ENCODE results near the gene NKIRAS1.
"Not testable (repeated sequence)": the region's sequence is repeated elsewhere in the genome, so short reads cannot be mapped to it uniquely, and the experiment has no call there.

NKIRAS1 gene

DNA sequence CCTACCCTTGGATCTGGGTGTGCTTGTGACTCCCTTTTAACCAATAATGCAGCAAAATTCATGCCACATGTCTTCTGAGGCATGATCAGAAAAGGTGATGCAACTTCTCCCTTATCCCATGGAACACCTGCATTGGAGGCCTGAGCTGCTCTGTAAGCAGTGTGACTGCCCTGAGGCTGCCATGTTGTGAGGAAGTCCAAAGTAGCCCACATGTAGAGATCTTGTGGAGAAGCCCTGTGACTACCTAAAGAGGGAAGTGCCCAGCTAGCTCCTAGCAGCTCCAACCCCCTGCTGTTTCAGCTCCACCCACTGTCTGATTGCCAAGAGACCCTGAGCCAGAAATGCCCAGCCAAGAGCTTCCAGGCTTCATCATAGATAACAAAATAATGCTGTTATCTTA, 21.9 kb upstream of the NKIRAS1 start:
- DNase-seq, result no peak

DNA sequence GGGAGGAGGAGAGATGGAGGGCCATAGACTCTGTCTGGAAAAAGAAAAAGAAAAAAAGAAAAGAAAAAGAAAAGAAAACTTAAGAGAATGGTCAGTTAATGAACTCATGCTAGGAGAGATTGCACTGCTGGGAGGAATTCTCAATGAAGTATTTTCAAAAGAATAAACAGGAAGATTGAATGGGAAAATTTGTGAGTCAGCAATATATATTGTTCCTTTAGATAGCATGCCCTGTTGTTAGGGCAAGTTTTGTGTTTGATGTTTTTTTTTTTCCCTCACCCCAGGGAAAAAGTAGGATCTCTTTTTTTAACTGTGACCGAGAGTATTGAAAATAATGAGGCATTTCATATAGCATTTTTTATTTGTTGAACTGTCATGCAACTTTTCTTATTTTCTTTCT, 20.5 kb upstream of the NKIRAS1 start:
- DNase-seq, result no peak

DNA sequence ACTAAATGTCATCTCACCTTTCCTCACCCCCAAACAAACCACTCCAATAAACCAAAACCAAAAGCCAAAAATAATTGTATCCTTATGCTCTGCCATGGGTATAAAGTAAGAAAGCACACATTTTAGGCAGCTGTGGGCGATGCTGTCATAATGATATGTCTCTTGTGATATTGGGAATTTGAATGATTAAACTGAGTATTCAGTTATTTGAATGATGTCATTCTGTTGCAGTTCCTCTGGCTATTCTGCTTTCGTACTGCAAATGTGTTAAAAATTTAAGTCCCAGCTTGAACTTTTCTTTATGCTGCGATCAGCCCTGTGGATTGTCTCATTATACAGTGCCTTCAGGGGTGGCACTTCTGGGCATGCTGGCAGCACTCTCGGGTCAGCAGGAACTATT, 17.5 kb upstream of the NKIRAS1 start:
- DNase-seq, result no peak

DNA sequence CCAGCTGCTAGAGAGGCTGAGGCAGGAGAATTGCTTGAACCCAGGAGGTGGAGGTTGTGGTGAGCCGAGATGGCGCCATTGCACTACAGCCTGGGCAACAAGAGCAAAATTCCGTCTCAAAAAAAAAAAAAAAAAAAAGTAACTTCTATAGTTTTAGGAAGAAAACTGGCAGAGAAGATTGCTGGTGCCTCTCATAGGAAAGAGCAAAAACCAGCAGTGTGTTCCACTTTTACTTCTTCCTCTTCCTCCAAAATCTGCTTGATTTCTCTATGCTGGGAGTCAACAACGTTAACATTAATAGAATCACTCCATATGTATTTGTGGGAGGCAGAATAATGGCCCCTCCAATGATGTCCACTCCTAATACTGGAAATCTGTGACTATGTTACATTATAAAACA, 15.8 kb upstream of the NKIRAS1 start:
- no peak for DNase-seq

DNA sequence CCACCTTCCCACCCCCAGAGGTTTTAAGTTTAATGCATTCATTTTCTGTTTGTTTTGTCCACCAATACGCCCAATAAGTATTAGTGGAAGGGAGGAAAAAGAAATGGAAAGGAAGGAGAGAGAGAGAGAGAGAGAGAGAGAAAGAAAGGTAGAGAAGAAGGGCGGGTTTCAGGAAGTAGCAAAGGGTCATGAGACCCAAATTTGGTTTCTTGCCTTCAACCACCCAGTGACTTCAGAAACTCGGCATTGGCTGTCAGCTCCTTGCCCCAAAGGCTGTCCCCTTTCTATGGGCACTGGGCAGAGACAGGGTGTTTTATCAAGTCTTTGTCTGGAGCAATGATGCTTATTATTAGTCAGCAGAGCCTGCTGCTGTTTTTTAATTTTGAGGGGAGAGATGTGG, 14.8 kb upstream of the NKIRAS1 start:
- DNase-seq, result no peak

DNA sequence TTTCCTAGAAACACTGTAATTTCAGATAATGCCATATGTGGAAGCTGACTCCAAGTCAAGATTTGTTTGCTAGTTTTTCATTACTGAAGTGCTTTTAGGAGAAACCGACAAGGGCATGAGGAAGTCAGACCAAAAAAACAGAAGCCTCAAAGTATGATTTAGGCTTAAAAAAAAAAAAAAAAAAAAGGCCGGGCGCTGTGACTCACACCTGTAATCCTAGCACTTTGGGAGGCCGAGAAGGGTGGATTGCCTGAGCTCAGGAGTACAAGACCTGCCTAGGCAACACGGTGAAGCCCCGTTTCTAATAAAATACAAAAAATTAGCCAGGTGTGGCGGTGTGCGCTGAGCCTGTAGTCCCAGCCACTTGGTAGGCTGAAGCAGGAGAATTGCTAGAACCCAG, 11.7 kb upstream of the NKIRAS1 start:
- DNase-seq, result no peak

DNA sequence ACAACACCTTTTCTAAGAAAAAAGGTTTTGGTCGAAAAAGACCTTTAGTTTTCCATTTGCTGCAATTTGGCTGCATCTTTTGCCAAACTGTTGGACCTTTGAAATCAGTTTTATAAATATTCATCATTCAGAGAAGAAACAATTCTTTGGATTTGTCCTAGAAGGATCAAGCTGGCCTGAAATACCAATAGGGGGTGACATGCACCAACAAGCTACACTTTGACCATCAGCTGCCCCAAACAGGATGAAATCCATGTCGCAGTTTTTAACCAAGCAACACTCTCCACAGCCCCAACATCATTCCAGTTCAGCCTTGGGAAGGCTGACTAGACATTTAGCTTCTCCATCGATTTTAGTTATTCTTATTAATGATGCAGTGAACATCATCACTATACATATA, 9.9 kb upstream of the NKIRAS1 start:
- DNase-seq, result no peak

DNA sequence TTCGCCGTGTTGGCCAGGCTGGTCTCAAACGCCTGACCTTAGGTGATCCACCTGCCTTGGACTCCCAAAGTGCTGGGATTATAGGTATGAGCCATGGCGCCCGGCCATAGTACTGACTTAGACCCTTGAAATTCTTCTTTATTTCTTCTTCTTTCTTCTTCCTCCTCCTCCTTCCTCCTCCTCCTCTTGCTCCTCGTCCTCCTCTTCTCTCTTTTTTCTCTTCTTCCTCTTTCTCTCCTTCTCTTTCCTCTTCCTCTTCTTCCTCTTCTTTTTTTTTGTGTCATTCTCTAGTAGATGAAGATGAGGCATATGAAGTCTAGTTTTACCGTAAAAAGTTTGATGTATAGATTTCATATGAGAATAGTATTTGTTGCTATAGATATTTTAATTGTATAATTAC, 9.5 kb upstream of the NKIRAS1 start:
- no peak for DNase-seq

DNA sequence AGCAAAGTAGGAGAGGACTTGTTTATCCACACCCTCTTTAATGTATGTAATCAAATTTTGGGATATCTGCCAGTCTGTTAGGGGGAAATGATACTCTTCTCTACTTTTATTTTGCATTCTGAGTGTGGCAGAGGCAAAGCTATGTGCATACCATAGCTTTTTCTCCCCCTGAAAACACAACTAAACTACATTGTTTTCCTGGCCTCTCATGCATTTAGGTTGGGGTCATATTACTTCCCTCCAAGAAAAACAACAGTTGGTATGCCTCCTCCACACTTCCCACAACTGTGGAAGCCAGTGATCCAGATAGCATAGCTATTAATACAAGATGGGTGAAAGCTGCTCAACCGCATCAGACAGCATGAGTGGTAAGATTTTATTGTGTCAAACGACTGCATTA, 7.0 kb upstream of the NKIRAS1 start:
- no peak for DNase-seq

DNA sequence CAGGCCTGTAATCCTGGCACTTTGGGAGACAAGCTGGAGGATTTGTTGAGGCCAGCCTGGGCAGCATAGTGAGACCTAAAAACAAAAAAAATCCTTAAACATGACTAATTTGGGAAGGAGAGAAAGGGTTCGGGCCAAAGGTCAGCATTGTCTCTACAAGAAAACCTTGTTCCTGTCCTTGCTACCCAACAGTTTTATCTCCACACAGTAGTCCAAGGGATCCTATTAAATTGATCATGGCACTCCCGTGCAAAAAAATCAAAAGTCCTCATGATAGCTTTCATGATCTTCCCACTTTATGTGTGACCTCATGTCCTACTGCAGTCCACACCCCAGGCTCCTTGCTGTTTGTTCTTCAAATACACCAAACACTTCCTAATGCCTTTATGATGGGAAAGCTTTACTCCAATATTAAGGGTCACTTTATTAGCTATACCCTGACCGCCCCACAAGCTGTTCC, 4.3 kb upstream of the NKIRAS1 start:
- no peak for DNase-seq

DNA sequence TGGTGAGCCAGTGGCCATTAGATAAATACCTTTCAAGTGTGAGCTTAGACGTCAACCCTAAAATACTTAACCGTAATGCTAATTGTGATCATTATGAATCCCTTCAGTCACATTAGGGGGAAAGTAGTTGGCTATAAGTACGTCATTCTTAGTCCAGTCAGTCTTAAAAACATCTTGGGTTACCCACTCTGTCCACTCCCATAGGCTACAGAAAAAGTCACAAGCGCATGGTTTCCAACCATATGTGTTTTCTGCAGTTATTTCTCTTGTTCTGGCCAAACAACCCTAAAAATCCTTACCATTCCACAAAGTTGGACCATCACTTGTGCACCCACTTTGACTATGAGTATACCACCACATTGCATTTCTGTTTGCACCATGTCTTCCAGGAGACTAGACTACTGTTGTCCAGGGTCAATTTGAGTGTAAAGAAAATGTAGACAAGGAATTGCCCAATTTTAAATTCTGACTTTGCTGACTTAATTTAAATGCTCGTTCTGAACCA, 3.4 kb upstream of the NKIRAS1 start:
- no peak for DNase-seq

DNA sequence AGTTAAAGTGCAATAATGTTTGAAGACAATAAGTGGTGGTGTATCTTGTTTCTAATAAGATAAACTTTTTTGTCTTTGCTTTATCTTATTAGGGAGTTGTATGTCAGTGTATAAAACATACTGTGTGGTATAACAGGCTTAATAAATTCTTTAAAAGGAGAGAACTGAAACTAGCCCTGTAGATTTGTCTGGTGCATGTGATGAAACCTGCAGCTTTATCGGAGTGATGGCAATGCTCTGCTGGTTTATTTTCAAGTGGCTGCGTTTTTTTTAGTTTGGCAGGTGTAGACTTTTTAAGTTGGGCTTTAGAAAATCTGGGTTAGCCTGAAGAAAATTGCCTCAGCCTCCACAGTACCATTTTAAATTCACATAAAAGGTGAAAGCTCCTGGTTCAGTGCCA, 2.8 kb upstream of the NKIRAS1 start:
- no peak for DNase-seq

DNA sequence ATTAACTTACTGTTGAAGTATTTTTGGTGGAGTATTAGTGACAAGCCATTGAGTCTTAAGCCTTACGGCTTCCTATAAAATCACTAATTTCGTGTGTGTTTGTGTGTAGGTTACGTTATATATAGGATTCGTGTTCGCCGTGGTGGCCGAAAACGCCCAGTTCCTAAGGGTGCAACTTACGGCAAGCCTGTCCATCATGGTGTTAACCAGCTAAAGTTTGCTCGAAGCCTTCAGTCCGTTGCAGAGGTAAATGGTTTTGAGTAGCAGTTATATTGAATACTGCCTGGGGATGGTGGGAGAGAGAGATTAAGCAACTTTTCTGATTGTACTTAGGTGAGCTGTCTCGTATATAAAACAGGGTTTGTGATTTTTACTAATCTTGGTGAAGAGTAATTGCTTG, 1.5 kb upstream of the NKIRAS1 start:
- DNase-seq, result not testable (repeated sequence)

DNA sequence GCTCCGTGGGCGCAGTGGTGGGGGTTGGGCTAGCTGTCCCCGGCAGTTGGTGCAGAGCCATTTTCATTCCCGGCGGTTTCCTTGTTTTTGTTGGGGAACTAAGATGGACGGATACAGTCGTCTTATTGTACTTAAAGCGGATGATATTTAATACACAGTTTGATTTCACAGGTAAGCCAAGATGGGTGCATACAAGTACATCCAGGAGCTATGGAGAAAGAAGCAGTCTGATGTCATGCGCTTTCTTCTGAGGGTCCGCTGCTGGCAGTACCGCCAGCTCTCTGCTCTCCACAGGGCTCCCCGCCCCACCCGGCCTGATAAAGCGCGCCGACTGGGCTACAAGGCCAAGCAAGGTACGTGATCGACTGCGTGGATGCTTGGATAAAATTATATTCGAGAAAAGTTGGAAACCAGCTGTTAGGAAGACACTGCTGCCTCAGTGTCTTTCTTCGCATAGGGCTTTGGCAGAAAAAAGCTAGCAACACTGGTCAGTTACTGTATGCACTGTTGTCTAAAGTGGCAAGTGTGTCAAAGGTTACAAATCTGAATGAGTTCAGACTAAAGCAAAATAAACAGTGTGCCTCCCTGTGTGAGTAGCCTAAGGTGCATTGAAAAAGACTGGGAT, 1.0 kb upstream of the NKIRAS1 start:
- DNase-seq, result not testable (repeated sequence)

DNA sequence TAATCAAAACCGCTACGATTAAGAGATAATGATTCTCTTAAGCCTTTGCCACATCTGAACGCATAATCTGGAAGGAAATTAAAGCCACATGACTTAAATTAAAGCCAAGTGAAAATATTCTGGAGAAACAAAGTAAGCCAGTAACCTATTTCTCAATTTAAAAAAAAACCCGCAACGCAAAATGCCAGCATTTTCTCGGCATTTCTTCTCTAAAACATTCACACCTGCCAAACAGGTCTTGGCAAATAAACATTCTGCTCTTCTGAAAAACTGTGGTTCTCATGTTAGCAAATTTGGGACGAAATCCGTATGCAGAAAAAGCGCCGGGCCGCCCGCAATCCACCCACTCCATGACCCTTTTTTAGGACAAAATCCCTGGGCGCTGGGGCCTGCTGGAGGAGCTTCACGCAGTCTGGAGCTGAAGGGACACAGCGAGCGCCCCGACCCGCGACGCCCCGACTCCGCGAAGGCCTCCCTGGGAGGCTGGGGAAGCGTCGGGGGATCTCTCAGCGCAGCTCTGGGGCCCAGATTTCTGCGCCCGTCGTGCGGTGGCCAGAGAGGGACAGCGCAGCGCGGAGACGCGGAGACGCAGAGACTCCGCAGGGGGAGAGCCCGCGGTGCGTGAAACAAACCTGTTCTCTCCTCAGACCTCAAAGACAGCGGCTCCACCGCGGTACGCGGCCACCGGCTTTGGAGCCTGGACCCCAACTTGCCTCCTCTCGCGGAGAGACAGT, 471 bp downstream of the NKIRAS1 start:
- DNase-seq, result no peak

DNA sequence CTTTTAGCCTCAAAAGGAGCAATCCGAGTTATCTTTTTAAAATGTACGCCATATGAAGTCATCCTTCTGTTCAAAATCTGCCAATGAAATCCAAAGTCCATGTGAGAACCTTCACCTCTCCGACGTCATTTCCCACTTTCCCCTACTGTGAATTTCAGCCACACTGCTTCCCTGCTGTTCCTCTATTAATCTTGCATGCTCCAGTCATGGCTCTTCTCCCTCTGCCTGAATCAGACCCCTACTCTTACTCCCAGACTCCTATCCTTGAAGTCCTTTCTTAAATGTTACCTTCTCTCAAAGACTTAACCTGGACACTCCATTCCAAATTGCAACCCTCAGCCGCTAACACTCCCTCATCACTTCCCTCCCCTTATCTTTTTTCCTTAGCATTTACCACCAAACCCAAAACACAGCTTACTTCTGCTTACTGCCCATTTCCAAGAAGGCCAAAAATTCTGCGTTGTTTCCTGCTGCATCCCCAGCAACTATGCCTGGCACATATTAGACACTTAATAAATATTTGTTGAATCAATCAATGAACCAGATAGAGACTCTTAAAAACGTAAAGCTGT, 1.2 kb downstream of the NKIRAS1 start:
- no peak for DNase-seq

DNA sequence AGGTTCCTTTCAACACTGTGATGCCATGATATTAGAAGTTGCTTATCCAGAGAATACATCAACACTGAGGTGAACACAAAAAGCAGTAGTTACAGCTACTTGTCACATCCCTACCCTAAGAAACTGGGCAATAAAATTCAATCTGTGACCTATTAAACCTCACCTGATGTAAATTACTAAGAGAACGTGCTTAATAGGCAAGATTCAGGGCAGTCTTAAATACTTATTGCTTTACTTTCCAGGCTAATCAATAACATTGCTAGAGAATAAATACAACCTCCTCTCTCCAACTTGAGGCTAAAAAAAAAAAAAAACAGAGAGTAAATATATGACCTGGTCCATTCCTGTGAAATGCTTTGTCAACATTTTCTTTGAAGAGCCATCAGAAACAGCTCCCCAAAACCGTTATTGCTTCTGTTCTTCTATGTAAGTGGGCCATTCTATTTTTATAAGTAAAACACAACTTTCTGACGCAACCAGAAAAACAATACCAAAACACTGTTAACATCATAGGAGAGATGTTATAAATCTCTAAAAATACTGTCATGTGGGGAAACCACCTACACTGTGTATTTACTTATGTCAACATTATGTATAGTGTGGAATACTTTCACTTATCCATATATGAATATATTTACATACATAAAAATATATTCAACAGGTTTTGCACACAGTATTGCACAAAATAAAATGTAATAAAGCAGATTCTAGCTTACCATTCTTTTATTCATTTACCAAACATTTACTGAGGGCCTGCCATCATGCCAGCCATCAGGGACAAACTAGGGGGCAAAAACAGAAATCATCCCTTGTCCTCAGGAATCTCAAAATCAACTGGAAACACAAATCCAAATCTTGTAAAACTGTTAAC, 2.7 kb downstream of the NKIRAS1 start:
- DNase-seq, result no peak

DNA sequence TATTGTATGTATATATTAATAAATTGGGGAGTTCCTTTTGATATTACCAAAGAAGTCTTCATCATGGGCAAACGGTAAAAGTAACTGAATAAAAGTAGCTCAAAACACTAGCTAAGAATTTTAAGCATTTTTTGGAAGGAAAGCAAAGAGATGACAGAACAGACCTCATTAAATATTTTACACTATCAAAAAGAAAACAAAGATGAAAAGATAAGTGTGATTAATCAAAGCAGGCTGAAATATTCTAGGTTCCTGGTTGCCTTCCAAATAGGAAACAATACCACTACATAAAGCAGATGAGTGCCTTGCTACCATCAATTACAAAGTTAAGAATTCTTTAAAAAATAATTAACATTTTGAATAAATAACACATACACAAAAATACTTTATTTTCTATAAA, 3.6 kb downstream of the NKIRAS1 start:
- DNase-seq, result no peak

DNA sequence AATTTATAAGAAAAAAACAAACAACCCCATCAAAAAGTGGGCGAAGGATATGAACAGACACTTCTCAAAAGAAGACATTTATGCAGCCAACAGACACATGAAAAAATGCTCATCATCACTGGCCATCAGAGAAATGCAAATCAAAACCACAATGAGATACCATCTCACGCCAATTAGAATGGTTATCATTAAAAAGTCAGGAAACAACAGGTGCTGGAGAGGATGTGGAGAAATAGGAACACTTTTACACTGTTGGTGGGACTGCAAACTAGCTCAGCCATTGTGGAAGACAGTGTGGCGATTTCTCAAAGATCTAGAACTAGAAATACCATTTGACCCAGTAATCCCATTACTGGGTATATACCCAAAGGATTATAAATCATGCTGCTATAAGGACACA, 4.5 kb downstream of the NKIRAS1 start:
- DNase-seq, result not testable (repeated sequence)

DNA sequence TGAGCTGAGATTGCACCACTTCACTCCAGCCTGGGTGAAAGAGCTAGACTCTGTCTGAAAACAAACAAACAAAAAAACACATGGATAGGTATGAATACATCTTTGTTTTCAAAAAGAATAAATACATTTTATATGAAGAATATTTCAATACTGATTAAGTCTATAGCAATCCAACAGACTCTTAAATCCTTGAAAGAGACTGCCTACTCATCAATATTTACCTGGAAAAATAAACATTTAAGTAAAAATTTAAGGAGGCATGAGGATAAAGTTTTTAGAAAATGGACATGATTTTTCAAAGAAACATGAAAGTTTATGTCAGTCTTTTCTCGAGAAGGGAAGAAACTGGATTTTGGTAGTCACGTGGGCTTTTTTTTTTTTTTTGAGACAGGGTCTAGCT, 5.4 kb downstream of the NKIRAS1 start:
- no peak for DNase-seq

DNA sequence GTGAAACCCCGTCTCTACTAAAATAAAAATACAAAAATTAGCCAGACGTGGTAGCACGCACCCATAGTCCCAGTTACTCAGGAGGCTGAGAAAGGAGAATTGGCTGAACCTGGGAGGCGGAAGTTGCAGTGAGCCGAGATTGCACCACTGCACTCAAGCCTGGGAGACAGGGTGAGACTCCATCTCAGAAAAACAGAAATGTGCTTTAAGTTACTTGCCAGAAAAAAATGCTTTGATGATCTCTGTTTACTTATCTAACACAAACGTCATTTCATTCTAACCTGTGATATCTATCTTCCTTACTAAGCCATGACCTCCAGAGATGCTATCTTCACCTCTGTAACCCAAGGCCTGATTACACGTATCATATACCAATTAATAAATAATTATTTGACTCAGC, 7.4 kb downstream of the NKIRAS1 start:
- no peak for DNase-seq

DNA sequence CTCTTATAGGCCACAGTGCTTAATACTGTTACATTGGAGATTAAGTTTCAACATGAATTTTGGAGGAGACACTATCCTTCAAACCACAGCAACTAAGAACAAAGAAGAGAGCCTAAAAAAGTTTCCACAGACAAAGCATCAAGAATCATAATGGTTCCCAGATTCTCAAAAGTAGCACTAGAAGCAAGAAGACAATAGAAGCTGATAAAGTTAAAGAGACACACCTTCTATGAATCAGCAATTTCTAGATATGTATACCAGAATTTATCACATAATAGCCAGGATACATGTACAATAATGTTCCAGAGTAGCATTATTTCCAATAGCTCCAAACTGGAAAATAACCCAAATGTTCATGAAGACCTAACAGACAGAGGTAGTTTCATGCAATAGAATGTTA, 12.2 kb downstream of the NKIRAS1 start:
- DNase-seq, result no peak

DNA sequence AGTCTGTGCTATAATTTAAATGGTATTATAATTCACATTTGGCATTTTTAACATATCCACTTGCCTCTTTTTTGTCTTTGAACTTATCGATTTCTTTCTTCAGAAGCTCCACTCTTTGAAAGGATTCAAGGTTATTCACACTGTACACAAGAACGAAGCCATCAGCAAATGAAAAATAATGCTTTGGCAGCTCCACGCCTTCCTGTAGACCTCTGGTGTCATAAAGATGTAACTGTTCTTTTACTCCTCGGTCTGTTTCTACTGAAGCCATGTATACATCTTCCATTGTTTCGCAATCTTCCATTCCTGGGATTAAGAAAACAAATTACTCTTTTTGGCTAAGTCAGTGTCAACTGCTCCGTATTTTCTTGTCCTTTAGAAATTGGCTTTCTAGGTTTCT, 16.0 kb downstream of the NKIRAS1 start:
- DNase-seq, result no peak

All from NCI-H2029 treated with DMSO at 0.1 percent for 48 hours (cell line).